ENCODE measurements around the gene HES1.

Gene HES1

DNA sequence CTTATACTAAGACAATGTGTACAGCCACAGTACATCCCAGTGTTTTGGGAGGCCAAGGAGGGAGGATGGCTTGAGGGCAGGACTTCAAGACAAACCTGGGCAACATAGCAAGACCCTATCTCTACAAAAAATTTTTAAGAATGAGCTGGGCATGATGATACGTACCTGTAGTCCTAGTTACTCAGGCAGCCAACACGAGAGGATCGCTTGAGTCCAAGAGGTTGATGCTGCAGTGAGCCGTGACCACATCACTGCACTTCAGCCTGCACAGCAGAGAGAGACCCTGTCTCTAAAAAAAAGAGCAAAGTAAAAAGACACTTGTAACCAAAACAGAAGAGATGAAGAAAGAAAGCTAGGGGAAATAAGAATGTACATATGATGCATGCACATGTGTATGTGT, 38.5 kb downstream of the HES1 start:
- no peak for DNase-seq

DNA sequence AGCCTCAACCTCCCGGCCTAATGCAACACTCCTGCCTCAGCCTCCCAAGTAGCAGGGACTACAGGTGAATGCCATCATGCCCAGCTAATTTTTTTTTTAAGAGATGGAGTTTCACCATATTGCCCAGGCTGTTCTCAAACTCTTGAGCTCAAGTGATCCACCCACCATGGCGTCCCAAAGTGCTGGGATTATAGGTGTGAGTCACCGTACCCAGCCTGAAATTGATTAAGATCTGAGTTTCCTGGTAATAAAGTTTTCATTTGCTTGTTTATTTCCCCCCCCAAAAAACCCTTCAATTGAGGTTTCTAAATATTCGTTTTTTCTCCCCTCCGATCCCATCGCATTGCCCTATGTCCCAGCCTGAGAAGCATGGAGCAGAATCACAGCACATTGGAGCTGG, 39.0 kb downstream of the HES1 start:
- DNase-seq = no peak

DNA sequence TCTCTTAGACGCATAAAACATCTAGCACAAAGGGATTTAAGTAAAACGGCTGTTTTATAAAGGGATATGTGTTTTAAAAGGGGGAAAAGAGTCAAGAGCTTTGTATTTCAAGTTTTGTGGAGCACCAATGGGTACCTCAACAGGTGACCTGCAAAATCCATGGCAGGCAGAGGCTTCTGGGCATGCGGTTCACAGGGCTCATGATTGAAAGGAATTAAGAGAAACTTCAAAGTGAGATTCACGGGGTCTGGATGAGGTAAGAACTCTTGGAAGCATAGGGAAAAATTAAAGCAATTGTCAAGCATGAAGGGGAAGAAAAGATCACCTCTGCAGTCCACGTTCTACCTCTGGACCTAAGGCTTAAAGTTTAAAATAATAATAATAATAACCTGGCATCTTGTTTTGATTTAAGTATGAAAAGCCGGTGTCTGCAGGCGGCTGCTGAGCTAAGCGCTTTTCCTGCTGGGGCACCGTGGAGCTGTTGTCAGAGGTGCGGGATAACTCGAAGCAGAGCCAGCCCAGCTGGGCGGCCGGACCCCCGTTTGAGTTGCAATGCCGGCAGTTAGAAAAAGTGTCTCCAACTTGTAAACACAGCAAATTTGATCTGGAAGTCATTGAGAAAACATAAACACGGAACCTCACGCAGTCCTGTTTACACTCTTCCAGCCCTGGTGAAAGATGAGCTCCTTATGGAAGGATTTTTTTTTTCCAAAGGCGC, 40.5 kb downstream of the HES1 start:
- DNase-seq = no peak

DNA sequence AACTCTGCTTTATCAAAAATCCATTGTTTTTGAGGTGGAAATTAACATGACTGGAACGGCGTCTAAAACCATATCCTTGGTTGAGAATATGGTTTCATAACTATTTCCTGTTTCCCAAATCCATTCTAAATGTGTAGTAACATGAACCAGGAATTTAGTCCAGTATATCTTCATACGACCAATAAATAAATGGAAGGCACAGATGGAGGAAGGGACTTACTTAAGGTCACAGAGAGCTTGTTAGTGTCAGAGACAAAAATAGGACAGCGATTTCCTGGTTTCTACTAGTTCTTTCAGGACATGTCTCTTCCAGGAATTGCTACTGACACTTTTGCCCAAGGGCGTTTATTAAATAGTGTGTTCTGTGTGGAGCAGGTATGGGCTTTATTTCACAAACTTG, 41.2 kb downstream of the HES1 start:
- DNase-seq = no peak

DNA sequence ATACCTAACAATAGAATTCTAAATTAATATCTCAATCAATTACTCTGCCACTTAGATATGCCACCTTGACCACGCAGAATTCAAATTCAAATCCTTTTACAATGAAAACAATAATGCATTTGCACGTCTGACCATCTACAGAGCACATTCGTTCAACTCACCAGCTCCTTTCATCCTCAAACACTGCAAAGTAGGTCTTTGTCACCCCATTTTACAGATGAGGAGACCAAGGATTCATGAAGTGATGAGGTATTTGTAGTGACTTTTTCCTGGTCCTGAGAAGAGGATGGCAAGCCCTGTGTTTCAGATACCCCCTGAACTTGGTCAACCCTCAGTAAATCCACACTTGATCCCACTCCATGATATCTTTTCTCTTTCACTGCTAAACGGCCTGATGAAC, 42.2 kb downstream of the HES1 start:
- DNase-seq = no peak

DNA sequence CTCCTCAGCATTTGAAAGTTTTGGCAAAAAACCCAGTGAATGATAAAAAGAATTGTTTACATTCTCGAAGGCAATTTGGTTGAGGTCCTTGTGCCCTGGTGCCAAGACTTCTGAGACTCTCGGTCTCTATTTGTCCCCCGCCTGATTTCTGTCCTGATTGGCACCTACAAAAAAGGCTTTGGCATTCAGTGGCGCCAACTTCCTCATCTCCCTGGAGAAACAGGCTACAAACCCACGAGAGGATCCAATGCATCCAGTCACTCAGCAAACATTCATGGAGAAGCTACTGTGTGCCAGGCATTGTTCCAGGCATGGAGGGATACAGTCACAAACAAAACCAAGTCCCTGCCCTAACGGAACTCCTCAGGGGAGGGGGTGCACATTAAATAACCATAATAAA, 42.7 kb downstream of the HES1 start:
- no peak for DNase-seq

DNA sequence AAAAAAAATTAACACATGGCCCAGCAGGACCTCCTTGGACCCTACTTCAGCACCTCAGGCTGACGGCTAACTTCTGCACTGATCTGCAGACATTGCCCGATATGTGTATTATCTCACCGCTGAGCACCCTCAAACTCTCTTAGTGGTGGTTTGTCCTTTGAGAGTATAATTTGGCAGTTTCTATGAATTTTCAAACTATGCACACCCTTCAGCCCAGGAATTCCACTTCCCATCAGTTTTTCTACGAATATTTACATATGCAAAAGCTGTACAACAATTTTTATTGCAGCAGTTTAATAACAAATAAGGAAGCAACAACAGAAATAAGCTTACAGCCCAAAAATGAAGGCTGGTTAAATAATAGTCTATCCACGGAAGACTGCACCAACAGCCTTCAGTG, 44.6 kb downstream of the HES1 start:
- DNase-seq = no peak

DNA sequence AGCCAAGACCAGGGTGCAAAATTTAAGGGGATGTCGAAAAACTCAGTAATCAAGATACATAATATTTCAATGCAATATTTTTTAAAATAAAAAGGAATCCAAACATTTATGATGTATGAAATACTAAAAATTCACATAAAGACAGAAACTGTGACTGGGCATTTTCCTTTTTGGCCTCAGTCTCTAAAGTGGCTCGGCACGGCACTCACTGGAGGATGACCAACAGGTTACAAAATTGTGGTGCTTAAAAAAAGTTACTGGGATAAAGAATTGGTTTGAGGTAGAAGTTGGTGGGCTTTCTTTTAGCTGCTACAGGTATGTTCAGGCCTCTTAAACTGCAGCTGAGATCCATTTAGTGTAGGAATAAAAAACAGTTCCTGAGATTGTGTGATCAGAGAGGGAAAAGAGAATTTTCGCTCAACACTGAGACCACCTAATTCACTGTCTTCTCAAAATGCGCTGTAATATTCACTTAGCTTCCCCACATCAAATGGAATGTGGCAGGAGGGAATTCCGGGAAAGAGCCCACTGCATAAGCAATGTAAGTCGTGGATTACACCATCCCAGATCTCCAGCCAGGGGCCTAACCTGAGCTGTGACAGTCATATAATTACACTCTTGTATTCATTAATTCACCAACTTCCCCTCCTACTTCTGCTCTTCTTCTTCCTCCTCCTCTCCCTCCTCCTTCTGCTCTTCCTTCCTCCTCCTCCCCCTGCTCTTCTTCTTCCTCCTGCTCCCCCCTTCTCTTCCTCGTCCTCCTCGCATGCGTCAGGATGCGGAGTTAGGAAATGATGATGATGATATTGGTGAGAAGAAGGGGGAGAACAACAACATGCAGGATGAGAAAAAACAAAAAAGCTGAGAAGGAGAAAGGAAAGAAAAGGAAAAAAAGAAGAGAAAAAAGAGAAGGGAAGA, 45.9 kb downstream of the HES1 start:
- no peak for DNase-seq

DNA sequence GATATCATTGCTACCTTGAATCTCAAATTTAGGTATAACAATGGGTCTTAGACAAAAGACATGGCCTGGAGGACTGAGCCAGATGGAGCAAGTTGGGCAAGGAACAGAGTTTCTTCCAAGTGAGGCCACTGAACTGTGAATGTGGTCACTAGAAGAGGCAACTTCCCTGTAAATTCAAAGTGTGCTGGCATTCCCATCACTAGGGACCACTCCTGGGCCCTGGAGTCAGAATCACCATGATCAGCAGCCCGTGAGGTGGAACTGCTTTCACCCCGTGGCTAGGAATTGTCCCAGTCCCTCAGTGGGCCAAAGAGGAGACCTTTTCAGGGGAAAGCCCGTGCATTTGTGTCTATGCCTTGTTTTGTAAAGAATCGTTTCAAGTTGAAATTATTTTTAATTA, 47.3 kb downstream of the HES1 start:
- DNase-seq = no peak

DNA sequence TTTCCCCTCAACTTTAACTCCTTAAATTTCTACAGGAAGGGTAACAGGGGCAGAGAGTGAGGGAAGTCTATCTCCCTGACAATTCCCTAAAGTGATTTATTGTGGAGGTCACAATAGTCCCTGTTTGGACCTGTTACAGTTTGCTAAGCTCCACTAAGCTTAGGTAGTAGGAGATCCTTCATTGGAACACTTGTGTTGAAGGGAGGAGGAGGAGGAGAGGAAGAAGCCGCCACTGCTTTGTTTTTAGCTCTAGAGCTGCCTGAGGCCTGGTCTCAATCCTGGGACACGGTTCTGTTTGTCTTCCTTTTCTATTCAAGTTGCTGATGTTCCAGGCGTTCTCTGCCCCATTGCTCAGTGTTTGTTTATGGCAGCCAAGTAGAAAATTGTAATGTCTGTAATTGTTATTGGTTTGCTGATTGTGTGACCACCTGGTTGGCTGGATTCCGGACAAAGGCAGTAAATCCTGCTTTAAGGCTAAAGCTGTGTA, 48.4 kb downstream of the HES1 start:
- no peak for DNase-seq

DNA sequence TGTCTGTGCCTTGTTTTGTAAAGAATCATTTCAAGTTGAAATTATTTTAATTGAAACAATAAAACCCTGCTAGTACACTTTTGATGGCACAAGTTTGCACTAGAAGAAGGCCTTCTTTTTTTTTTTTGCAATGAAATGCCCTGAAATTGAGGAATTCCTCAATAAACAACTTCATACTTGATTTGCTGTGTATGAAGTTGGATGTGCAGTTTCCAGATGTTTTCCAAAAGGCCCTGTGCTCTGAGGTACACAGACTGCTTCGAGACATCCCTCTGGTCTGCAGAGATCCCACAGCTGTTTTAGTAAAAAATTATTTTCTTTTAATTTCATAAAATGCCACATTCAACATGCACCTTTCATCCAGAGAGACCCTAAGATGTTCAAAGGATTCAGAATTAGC, 48.9 kb downstream of the HES1 start:
- DNase-seq = no peak

DNA sequence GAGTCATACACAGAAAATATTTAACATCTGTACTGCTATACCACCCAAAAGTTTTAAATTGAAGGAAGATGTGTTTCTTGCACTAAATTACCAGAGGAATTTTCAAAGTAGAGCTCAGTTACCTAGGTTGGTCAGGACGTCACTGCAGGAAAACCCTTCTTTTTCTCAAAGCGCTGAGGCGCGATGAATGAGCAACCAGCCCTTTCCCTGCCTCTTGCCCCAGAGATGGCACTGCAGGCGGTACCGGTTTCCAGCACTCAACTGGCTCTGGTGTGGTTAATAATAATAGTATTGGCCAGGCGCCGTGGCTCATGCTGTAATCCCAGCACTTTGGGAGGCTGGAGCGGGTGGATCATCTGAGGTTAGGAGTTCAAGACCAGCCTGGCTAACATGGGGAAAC, 49.3 kb downstream of the HES1 start:
- DNase-seq = no peak

DNA sequence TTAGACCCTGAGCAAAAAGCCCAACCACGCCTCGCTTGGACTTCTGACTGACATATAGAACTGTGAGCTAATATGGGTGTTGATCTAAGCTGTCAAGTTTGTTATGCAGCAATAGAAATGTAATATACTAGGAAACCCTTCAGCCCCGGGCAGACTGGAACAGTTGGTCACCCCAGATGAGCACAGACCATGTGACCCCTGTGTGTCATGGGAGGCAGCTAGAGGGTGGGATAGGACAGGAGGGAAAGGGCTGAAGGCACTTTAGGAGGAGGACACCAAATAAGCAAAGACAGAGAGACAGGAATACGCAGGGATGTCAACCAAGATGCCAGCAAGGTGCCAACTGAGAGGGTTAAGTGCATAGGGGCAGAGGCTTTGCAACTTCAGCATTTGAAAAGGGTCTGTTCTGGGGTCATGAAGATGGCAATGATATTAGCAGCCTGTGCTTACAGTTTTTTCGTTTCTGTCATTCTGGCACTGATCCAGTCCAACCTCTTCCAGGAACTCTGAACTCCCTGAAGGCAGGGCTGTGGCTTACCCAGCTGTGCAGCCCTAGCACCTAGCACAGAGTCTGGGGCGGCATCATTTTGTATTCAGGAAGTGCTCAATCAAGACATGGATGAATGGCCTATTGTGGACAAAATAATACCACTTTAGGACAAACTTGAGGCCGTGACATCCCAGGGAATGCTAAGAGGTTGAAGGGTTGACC, 51.4 kb downstream of the HES1 start:
- no peak for DNase-seq
